ENCODE results near the gene ART1. TPM values are rescaled to one million over a fixed set of nuclear protein-coding genes. Genes with fewer than 3 reads are reported as not detected.

The ART1 gene
- total and polyA plus RNA-seq, 2 donors (not counting 1 experiment from before 2014, with no cell fraction given) = not detected

GRCh38 chr11:3669742-3670183 is 24.8 kb downstream of the ART1 start:
- Histone ChIP-seq H3K36me3 (replicated peaks in 1 of 2; ENCODE audit: control extremely low read depth in 1 of 2, control insufficient read depth in 1 of 2, extremely low read depth in 1 of 2, insufficient read depth in 2 of 2, low read length in 1 of 2) (peaks cover 0 to 60% of the 10 kb centered on the region in 2 experiments), H4K20me1 (ENCODE audit: control insufficient read depth, insufficient read depth, low read length, poor library complexity, severe bottlenecking) (no peaks in the 10 kb centered on the region), H3K27me3 (replicated peaks in 1 of 4; ENCODE audit: control extremely low read depth in 1 of 4, control insufficient read depth in 3 of 4, insufficient read depth in 4 of 4, low read length in 3 of 4) (no peaks in the 10 kb centered on the region), H3K9me3 (ENCODE audit: control extremely low read depth in 1 of 3, control insufficient read depth in 2 of 3, insufficient read depth in 1 of 3, low read length in 2 of 3) (no peaks in the 10 kb centered on the region), H3K4me1 (ENCODE audit: control insufficient read depth in 2 of 2, insufficient read depth in 2 of 2, low read length in 2 of 2) (no peaks in the 10 kb centered on the region), H2AFZ (ENCODE audit: insufficient read depth, low read depth, low read length, poor library complexity, severe bottlenecking) (no peak overlapping the region), H3K9ac (ENCODE audit: low read length) (no peak overlapping the region), H3K27ac (ENCODE audit: low read length in 2 of 2) (no peak overlapping the region), H3K4me3 (ENCODE audit: control extremely low read depth in 1 of 5, extremely low read depth in 1 of 5, insufficient read depth in 1 of 5, low read depth in 2 of 5, low read length in 4 of 5) (no peak overlapping the region), H3K4me2 (replicated peaks; ENCODE audit: low read depth, low read length, poor library complexity, severe bottlenecking) (no peak overlapping the region), H3K79me2 (ENCODE audit: control insufficient read depth, insufficient read depth, low read length) (no peaks in the 10 kb centered on the region)
- ChIA-PET CTCF (no interaction called here), POLR2A (no interaction called here)
- no peaks in the 10 kb centered on the region for H3K4me1 Mint-ChIP-seq
- no peak overlapping the region for H3K4me3 Mint-ChIP-seq
- H3K27me3 Mint-ChIP-seq = no peaks in the 10 kb centered on the region
- intact Hi-C loops (cut with micrococcal nuclease) = no loop called here
- WGBS (ENCODE audit: insufficient coverage) = 98% methylated on average over 5 of the region's 5 CpGs
- ATAC-seq (ENCODE audit: low read depth) (no peak), DNase-seq (no peak)
- H3K9me3 Mint-ChIP-seq (ENCODE audit: insufficient read depth) = no peaks in the 10 kb centered on the region
- TF ChIP-seq, protein P1, sequence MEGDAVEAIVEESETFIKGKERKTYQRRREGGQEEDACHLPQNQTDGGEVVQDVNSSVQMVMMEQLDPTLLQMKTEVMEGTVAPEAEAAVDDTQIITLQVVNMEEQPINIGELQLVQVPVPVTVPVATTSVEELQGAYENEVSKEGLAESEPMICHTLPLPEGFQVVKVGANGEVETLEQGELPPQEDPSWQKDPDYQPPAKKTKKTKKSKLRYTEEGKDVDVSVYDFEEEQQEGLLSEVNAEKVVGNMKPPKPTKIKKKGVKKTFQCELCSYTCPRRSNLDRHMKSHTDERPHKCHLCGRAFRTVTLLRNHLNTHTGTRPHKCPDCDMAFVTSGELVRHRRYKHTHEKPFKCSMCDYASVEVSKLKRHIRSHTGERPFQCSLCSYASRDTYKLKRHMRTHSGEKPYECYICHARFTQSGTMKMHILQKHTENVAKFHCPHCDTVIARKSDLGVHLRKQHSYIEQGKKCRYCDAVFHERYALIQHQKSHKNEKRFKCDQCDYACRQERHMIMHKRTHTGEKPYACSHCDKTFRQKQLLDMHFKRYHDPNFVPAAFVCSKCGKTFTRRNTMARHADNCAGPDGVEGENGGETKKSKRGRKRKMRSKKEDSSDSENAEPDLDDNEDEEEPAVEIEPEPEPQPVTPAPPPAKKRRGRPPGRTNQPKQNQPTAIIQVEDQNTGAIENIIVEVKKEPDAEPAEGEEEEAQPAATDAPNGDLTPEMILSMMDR (IDR thresholded peaks at IDR 0.05) = no peak
- no peak for TF ChIP-seq EZH2 (IDR thresholded peaks at IDR 0.05; ENCODE audit: borderline replicate concordance, insufficient read depth, low read depth, low read length, poor library complexity, severe bottlenecking)
- H3K27ac Mint-ChIP-seq = no peak overlapping the region

- TF ChIP-seq, protein P1 (IDR thresholded peaks at IDR 0.05) = no peak
- no peaks in the 10 kb centered on the region for H4K20me1 ChIP-seq (ENCODE audit: control insufficient read depth, insufficient read depth, low read length, poor library complexity, severe bottlenecking)
- no peaks in the 10 kb centered on the region for H3K27me3 ChIP-seq (replicated peaks in 1 of 4; ENCODE audit: control extremely low read depth in 1 of 4, control insufficient read depth in 3 of 4, insufficient read depth in 4 of 4, low read length in 3 of 4)
- no peak within 1 kb of the TSS for H2AFZ ChIP-seq (ENCODE audit: insufficient read depth, low read depth, low read length, poor library complexity, severe bottlenecking)
- Mint-ChIP-seq H3K4me1 (no peaks in the 10 kb centered on the region), H3K9me3 (ENCODE audit: insufficient read depth) (no peaks in the 10 kb centered on the region), H3K4me3 (no peak within 1 kb of the TSS), H3K27me3 (no peaks in the 10 kb centered on the region), H3K27ac (no peak within 1 kb of the TSS)
- H3K79me2 ChIP-seq (ENCODE audit: control insufficient read depth, insufficient read depth, low read length) = no peaks in the 10 kb centered on the region
- ChIA-PET CTCF (no interaction called here), POLR2A (no interaction called here)
- ATAC-seq (ENCODE audit: low read depth) (no peak), DNase-seq (no peak)
- intact Hi-C loops (cut with micrococcal nuclease) = no loop called here
- no peak within 1 kb of the TSS for H3K4me2 ChIP-seq (replicated peaks; ENCODE audit: low read depth, low read length, poor library complexity, severe bottlenecking)
- peaks cover 3 to 65% of the 10 kb centered on the region in 2 experiments for H3K36me3 ChIP-seq (replicated peaks in 1 of 2; ENCODE audit: control extremely low read depth in 1 of 2, control insufficient read depth in 1 of 2, extremely low read depth in 1 of 2, insufficient read depth in 2 of 2, low read length in 1 of 2)
- whole genome bisulfite sequencing (ENCODE audit: insufficient coverage) = 97% methylated on average over 7 of the region's 9 CpGs
- H3K4me3 ChIP-seq (ENCODE audit: control extremely low read depth in 1 of 5, extremely low read depth in 1 of 5, insufficient read depth in 1 of 5, low read depth in 2 of 5, low read length in 4 of 5) = no peak within 1 kb of the TSS
- H3K4me1 ChIP-seq (ENCODE audit: control insufficient read depth in 2 of 2, insufficient read depth in 2 of 2, low read length in 2 of 2) = no peaks in the 10 kb centered on the region
- no peak within 1 kb of the TSS for H3K9ac ChIP-seq (ENCODE audit: low read length)
- no peaks in the 10 kb centered on the region for H3K9me3 ChIP-seq (ENCODE audit: control extremely low read depth in 1 of 3, control insufficient read depth in 2 of 3, insufficient read depth in 1 of 3, low read length in 2 of 3)
- no peak within 1 kb of the TSS for H3K27ac ChIP-seq (ENCODE audit: low read length in 2 of 2)
Measured at GRCh38 chr11:3671334-3672254, 26.7 kb downstream of the ART1 start, which contains the start of gene CHRNA10. TSS of gene CHRNA10 (minus strand) at chr11:3671384. CDS start at chr11:3671312, 72 bp downstream.

Measured in B cell (primary cell).